ENCODE measurements around the gene FGFR3.
"Not testable (repeated sequence)": the region's sequence is repeated elsewhere in the genome, so short reads cannot be mapped to it uniquely, and the experiment has no call there.

Gene FGFR3

DNA sequence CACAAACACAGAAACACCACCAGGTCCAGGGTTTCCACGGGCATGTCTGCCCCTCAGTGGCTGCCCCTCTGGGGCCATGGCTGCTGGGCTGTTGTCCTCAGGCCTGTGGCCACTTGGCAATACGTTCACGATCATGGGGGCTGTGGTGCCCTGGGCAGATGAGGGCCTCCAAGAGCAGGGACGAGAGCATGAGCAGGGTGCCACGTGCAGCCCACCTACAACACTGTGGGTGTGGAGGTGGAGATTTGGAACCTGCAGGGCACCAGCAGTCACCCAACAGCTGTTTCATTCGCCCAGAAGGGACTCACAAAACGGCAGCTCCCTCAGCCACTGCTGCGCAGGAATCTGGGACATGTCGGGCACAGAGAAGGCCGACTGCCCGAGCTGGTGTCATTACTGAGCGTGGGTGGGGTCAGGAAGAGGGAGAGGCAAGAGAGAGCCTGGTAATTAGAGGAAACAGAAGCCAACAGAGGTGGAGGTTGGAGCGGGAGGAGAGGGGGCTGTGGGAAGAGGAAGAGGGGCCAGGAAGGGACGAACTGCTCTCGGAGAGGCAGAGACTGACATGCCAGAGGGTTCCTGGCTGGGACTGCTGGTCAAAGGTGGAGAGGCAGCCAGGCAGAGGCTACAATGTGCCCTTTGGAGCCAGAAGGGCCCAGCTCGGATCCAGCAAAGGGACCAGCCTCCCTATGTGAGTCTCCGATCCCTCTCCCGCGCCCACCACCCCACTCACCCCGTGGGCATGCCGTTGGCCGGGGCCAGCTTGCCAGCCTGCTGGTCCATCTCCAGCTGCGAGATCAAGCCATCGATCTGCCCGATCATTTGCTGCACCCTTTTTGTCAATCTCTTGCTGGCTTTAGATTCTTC, 23.1 kb downstream of the FGFR3 start:
- no peak for DNase-seq (ENCODE audit: low read depth, low spot score)

DNA sequence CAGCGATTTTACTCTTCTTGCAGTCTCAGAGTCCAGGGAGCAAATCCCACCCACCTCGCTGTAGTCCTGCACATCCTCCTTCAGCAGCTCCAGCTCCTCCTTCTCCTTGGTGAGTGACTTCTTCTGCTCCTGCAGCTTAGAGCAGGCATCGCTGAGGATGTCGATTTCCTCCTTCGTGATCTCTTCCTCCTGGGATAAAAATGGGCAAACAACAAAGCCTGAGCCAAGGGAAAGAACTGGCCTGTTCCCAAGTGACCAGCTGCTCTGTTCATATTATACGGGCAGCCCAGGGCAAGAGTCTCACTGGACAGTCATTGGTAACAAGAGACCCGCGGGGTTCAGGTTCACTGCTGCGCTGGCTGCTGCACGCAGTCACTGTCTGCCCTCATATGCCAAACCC, 26.2 kb downstream of the FGFR3 start:
- no peak for DNase-seq (ENCODE audit: low read depth, low spot score)

DNA sequence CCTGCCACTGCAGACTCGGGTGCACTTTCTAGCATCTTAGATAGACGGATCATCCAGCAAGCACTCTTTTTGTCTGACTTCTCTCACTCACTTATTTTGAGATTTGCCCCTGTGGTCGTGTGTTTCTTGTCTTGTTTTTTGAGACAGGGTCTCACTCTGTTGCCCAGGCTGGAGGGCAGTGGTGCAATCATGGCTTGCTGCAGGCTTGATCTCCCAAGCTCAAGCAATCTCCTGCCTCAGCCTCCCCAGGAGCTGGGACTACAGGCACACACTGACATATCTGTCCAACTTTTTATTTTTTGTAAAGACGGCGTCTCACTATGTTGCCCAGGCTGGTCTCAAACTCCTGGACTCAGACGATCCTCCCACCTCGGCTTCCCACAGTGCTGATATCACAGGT, 26.7 kb downstream of the FGFR3 start:
- DNase-seq (ENCODE audit: low read depth, low spot score), result no peak

DNA sequence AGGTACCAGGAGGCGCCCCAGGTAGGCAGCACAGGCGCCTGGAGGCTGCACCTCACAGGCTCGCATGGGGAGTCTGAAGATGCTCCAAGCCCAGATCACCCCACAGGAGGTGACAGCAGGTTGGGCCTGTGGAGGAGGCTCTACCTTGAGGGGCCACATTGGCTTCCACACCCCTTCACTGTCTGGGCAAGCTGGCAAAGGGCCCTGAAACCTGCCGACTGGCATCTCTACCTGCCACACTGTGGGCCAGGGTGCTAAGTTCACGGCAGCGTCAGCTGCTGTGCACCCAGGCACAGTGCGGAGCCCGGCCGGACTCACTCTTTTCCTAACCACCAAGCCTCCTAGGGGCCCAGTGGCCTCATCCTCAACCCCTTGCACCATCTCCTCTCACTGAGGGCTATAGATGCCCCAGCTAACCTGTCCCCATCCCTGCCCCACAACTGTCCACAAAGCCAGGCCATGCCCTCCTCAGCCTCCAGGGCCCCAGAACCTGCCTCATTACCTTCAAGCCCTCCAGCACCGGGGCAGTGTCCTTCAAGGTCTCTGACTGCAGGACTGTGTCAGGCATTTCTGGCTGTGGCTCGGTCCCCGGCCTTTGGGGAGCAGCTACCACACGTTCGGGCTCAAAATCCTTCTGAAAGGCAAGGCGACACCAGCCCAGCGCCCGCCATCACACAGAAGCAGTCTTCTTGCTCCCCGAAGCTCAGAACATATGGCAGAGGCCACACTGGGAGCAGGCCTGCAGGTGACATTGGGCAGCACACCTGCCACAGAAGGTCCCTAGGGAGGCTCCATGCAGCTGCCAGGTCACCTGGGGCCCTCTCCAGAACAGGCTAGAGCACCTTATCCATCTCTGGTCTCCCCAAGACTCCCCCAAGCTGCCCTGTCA, 28.8 kb downstream of the FGFR3 start:
- DNase-seq (ENCODE audit: low read depth, low spot score), result no peak

DNA sequence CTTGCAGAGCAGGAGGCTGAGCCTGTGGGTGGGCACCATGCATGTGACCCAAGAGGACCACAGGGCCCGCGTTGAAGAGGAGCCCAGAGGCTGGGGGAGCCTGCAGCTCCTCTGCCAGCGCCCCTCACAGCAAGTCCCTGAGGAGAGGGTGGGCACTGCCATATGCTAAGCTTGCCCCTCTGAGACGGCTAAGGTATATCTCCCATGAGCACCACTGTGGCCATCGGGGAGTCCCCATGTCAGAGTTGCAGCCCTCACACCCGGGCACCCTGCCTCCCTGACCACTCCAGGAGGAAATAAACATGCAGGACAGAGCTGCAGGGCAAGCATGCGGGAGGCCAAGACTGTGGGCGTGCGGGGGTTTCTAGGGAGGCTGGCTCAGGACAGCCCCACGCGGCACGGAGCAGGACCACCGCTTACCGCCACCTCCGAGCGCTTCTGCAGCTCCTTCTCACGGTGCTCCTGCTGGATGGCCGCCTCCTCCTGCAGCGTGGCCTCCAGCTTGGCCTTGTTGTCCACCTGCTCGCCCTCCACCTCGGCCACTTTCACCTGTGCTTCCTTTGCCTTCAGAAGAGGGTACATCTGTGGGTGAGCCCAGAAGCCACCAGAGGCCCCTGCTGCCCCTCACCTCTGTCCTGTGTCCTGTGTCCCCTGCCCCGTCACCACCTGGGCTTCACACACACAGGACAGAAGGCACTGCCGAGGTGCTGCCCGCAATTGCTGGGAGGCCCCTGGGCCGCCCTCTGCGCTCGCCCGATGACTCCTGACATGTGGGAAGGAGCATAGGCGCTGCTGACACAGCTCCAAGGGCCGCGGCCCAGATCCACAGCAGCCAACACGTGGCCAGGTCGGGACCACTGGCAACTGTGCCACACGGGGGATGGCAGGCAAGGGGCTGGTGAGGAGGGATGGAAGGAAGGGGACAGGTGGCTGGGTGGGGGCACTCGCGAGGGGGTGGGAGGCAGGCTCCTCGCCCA, 29.8 kb downstream of the FGFR3 start:
- no peak for DNase-seq (ENCODE audit: low read depth, low spot score)

DNA sequence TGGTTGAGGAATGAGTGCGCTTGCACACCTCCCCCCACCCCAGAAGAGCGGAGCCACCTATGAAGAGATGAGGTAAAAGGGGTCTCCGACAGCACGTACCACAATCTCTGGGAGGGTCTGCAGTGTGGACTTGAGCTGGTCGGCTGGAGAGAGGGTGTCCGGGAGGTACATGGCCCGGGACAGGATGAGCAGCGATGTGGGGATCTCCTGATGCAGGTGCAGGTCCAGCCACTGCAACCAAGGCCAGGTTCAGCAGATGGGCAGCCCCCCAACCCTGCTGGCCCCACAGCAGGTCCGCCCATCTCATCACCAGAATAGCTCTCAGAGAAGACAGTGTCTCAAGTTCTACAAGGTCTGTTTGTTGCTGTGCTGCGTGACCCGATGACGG, 30.4 kb downstream of the FGFR3 start:
- DNase-seq (ENCODE audit: low read depth, low spot score), result no peak

DNA sequence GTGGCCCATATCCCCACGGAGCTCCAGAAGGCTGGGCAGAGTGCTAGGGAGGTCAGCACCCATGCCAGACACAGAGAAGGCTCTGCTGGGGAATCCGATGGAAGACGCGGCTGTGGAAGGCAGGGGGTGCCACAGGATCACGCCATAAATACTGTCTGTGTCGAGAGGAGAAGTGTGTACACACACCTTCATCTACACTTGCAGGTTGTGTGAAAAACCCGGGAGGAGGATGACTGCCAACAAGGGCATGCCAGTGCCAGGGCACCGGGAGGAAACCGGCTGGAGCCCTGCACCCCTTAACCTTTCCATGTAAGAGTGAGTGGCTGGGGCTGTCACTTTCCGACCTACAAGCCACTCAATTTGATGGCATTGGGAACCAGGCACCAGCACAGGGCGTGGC, 31.7 kb downstream of the FGFR3 start:
- DNase-seq (ENCODE audit: low read depth, low spot score), result no peak

DNA sequence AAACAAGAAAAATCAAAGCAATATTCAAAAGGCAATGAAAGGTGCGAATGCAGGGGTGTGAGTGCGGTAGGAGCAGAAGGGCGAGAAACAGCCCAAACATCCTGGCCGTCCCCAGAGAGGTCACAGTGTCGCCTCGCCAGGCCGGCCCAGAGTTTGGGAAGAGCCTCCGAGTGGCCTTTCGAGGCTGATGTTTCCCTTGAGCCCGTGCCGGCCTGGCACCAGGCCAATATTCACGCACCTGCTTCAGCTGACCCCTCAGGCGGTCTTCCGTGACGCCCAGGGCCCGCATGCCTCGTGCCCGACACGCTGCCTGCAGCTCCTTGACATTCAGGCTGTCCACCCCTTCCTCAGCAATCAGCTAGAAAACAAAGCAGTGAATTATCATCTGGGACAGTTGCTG, 32.2 kb downstream of the FGFR3 start:
- DNase-seq (ENCODE audit: low read depth, low spot score), result no peak

DNA sequence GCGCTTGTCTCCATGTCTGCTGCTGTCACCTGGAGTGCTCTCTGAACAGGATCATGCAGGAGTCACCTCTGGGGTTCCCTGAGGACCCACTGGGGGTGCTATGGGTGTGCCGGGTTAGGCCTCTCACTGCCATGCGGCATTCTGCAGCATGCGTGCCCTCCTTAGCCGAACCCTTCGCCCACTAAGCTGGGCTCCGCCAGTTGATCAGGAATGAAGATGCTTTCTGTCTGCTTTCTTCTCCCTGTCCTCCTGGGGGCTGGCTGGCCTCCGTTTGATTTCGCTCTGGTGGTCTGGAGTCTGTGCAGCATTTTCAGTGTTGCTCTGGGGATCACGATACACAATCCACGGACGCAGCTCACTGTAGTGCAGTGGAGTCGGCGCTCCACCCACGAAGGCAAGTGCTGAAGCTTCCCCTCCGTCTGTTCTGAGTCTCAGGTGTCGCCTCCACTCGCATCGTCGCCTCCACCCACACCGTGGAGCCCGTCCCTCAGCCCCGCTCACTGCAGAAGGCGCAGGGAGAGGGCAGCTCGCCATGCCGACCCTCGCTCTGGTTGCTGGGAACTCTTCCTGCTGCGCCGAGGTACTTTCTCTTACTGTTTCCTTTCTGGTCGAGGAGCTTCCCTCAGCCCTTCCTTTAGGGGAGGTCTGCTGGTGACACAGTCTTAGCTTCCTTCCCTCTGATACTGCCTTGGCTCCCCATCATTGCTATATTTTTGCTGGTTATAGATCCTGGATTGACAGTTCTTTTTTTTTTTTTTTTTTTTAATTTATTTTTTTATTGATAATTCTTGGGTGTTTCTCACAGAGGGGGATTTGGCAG, 33.6 kb downstream of the FGFR3 start:
- DNase-seq (ENCODE audit: low read depth, low spot score), result no peak

DNA sequence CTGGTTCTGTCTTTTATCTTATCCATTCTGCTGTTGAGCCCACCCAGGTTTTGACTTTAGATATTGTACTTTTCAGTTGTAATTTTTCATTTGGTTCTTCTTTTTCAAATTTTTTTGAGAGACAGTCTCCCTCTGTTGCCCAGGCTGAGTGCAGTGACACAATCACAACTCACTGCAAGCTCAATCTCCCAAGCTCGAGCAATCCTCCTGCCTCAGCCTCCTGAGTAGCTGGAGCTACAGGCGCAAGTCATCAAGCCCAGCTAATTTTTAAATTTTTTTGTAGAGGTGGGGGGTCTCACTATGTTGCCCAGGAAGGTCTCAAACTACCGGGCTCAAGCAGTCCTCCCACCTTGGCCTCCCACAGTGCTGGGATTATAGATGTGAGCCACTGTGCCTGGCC, 37.1 kb downstream of the FGFR3 start:
- no peak for DNase-seq (ENCODE audit: low read depth, low spot score)

DNA sequence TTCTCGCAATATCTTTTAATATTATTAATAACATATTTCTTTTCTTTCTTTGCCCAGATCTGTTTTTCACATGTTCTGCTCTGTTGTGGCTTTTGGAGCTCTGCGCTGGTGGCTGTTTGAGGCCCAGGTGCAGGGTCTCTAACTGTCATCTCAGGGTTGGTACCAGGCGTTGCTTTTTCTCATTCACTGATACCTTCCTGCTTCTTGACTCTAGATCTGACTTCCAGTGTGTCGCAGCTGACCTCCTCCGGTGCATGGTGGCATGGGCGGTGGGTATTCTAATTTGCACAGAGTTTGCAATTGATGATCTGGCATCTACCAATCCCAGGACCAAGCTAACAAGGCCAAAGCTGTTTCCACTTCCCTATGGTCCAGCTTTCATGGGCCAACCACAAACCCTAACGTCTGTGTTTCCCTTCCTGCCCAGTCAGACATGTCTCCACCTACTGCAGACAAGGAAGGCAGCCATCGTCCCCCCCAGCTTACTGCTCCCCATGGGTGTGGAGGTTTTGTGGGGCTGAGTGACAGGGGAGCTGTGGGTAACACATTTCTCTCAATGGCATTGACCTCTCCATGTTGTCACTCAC, 37.6 kb downstream of the FGFR3 start:
- no peak for DNase-seq (ENCODE audit: low read depth, low spot score)

DNA sequence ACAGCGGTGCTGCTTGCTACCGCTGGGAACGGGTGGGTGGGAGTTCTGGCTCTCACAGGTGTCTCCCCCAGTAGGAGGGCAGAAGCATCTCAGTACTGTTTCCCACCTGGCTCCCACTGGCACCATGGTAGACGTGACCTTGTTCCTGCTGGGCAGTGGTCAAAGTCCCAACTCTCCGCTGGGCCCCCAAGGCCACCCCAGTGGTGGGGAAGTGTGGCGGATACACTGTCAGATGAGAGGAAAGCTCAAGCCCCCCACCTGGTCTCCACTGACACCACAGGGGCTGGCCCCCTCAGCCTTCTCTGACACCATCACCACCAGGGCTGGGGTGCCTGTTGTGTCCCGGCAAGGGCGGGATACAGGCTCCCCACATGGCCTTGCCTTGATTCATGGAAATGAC, 38.2 kb downstream of the FGFR3 start:
- DNase-seq (ENCODE audit: low read depth, low spot score), result no peak

DNA sequence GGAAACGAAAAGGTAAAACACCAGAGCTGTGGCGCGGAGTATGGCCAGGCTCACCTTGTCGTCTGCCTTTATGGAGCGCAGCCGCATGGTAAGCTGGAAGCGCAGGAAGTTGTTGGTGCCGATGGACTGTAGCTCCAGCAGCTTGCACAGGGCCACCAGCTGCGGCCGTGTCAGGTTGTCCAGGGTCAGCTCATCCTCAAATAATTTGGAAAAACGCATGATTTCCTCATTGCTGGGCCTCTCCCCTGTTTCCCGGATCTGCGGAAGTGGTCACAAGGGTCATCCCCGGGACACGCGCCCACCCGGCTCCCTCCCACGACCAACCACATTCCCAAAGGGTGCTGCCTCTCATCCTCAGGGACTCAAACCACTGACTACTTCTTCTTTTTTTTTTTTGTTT, 39.6 kb downstream of the FGFR3 start:
- DNase-seq (ENCODE audit: low read depth, low spot score), result no peak

DNA sequence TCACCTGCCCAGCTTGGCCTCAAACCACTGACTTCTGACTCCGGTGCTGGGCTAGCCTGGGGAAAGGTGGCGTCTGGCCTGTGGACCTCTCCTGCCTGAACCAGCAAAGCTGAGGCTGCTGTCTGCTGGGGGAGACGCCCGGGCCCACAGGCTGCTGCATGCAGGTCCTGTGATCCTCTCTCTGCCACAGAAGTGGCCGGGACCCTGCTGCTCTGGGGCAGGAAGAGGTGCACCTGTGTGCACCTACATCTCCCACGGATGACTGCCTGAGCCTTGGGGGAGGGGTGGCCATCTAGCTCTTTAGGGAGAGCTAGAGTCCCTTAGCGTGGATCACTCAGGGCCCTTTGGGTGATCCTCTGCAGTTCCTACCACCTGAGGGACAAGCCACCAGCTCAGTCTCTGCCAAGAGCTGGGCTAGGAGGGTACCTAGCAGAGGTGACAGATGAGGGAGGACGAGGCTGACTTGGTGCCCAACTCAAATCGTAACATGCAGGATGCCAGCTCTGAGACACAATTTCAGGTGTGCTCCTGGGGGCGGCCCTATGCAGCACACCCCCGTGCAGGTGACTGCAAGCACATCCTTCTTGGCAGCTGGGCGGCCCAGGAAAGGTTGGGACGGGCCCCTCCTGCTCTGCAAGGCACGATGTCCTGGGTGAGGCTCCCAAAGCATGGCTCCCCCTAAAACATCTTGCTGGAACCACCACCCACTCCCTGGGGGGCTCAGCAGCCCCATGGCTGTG, 40.4 kb downstream of the FGFR3 start:
- DNase-seq (ENCODE audit: low read depth, low spot score), result no peak

DNA sequence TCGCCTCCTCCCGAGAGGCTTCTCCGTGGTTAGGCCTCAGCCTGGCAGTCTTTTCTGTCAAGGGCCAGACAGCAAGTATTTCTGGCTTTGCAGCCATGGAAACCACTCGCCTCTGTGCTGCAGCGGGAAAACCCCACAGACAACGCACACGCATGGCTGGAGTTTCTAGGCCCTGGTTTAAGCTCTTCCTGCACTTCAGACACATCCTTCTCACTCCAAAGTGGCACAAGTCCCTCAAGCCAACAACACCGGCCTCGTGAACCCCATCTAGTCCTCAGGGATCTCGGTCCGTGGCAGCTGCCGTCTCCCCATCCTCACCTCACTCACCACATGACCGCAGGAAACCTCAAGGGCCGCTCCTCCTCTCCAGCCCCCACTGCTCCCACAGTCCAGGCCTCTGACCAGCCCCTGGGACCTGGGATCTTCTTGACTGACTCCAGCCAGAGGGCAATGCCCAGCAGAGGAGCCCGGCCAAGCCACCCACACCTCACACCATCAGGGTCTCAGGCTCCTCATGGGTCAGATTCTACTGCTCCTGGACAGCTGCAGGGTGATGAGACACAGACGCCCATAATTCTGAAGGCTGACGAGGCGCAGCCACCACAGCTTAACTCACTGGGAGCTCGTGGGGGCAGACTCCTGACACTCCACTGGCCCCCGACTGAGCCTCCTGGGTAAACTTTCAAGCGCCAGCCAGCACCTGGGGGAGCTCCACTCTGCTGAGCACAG, 41.1 kb downstream of the FGFR3 start:
- peak; percentile 30 for DNase-seq (ENCODE audit: low read depth, low spot score)

DNA sequence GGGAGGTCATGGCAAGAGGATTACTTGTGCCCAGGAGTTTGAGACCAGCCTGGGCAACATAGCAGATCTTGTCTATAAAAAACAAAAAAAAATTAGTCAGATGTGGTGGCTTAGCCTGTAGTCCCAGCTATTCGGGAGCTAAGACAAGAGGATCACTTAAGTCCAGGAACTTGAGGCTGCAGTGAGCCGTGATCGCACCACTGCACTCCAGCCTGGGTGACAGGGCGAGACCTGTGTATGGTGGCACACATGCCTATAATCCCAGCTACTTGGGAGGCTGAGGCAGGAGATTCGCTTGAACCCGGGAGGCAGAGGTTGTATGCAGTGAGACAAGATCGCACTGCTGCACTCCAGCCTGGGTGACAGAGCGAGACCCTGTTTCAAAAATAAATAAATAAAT, 42.7 kb downstream of the FGFR3 start:
- DNase-seq (ENCODE audit: low read depth, low spot score), result not testable (repeated sequence)

DNA sequence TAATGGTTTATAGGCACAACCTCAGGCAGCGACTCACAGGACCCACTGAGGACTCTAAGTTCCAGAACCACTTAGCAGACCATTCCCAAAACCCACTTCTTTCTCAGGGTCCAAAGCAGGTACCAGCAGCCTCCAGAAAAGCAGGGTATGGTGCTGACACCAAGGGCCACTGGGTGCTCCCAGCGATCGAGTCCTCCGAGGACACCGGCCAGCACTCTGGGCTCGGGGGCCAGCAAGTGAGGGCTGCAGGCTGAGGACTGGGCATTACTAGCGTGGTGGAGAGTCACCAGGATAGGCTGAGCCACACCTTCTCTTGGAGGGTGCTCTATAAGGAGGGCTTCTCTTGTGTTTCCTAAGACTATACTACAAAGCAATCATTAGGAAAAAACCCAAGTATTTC, 43.6 kb downstream of the FGFR3 start:
- DNase-seq (ENCODE audit: low read depth, low spot score), result no peak

DNA sequence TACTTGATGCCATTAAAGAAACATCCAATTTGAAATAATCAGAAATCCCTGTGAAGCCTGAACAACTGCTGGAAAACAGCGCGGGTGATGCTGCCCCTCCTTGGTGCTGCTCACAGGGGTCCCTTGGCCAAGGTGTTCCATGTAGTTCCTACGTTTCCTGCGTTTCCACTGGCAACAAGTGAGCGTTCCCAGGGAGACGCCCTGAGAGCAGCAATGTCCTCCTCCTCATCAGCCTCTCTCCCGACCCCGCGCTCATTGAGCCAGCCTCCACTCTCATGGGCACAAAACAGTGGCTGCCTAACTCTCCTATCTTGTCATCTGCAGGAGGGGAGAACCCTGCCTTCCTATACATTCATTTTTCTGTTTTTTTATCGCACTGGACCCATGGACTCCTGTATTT, 44.0 kb downstream of the FGFR3 start:
- DNase-seq (ENCODE audit: low read depth, low spot score), result no peak

DNA sequence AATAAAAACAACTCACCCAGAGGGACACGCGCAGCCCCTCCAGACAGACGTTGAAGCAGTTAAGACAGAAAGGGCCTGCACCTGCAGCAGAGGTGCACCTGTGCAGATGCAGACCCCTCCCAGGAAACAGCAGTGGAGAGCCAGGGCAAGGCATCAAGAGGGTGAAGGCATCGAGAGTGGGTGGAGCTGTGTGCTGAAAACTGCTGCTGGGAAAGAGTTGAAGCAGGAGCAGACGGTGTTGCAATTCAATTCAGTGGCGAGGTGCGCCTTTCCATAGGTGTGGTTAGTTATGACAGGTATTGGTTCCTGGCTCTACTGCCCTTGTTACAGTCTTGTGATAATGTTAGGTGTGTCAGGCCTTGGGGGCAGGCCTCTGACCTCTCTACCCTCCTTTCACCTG, 46.2 kb downstream of the FGFR3 start:
- no peak for DNase-seq (ENCODE audit: low read depth, low spot score)
